HG03064 (cell line): ENCODE data around the gene B3GALT2.
"Not testable (repeated sequence)": the region's sequence is repeated elsewhere in the genome, so short reads cannot be mapped to it uniquely, and the experiment has no call there.

Experiments
- ATAC-seq: cut with Tn5 transposase; IDR thresholded peaks from one replicate; pipeline ENCODE4 v1.9.1; 2021; ENCODE audit warnings: low read depth; ENCODE audit not compliant: unreplicated experiment

The B3GALT2 gene

GRCh38 chr1:193185901-193186731 lies at the start of gene B3GALT2:
Gene B3GALT2 (minus strand): TSS chr1:193186613. CDS start chr1:193181562, 5,051 bp downstream.
- no peak for ATAC-seq

- ATAC-seq: no peak
Measured at GRCh38 chr1:193234530-193234929, 48.1 kb upstream of the B3GALT2 start.

- ATAC-seq: not testable (repeated sequence)
Measured at GRCh38 chr1:193231146-193231545, 44.7 kb upstream of the B3GALT2 start.

- no peak for ATAC-seq
Measured at GRCh38 chr1:193229136-193229535, 42.7 kb upstream of the B3GALT2 start.

GRCh38 chr1:193222056-193222615 lies 35.7 kb upstream of the B3GALT2 start:
- ATAC-seq: no peak

GRCh38 chr1:193221651-193222050 lies 35.2 kb upstream of the B3GALT2 start:
- no peak for ATAC-seq

GRCh38 chr1:193219391-193219790 lies 33.0 kb upstream of the B3GALT2 start:
- no peak for ATAC-seq

GRCh38 chr1:193216920-193217319 lies 30.5 kb upstream of the B3GALT2 start:
- ATAC-seq: no peak

GRCh38 chr1:193213998-193214397 lies 27.6 kb upstream of the B3GALT2 start:
- ATAC-seq: no peak

GRCh38 chr1:193212637-193213036 lies 26.2 kb upstream of the B3GALT2 start:
- no peak for ATAC-seq

- ATAC-seq: peak; percentile 75
Measured at GRCh38 chr1:193211539-193211938, 25.1 kb upstream of the B3GALT2 start.

GRCh38 chr1:193210996-193211395 lies 24.6 kb upstream of the B3GALT2 start:
- ATAC-seq: peak; percentile 7

- ATAC-seq: no peak
Measured at GRCh38 chr1:193201021-193201420, 14.6 kb upstream of the B3GALT2 start.

- ATAC-seq: no peak
Measured at GRCh38 chr1:193199940-193200339, 13.5 kb upstream of the B3GALT2 start.

GRCh38 chr1:193192586-193192985 lies 6.2 kb upstream of the B3GALT2 start:
- ATAC-seq: no peak

GRCh38 chr1:193190096-193190744 lies 3.8 kb upstream of the B3GALT2 start:
- ATAC-seq: no peak

- ATAC-seq: no peak
Measured at GRCh38 chr1:193189442-193190095, 3.2 kb upstream of the B3GALT2 start.

GRCh38 chr1:193188915-193189314 lies 2.5 kb upstream of the B3GALT2 start:
- ATAC-seq: not testable (repeated sequence)

- ATAC-seq: no peak
Measured at GRCh38 chr1:193187114-193187513, 701 bp upstream of the B3GALT2 start.

- no peak for ATAC-seq
Measured at GRCh38 chr1:193185211-193185610, 1.2 kb downstream of the B3GALT2 start.

GRCh38 chr1:193184776-193185175 lies 1.6 kb downstream of the B3GALT2 start:
- no peak for ATAC-seq
